Neural progenitor cell (in vitro differentiated cells): ENCODE results near the gene CCDC134.

ENCODE experiments used
- EZH2 ChIP-seq: fragments of 200-600 bp; sonication (generic); IDR thresholded peaks from 2 replicates; pipeline ENCODE4 v1.6.1; 2017; ENCODE audit warnings: antibody characterized with exemption, mild to moderate bottlenecking, moderate library complexity
- EZH2phosphoT487 ChIP-seq: fragments of 200-600 bp; sonication (generic); IDR thresholded peaks from 2 replicates; pipeline ENCODE4 v1.6.1; 2017; ENCODE audit warnings: antibody characterized with exemption
- TF ChIP-seq, protein P1 (sequence below): fragments of 200-600 bp; sonication (generic); IDR thresholded peaks from 2 replicates; pipeline ENCODE4 v1.5.1; 2017; ENCODE audit warnings: antibody characterized with exemption, mild to moderate bottlenecking

DNA sequence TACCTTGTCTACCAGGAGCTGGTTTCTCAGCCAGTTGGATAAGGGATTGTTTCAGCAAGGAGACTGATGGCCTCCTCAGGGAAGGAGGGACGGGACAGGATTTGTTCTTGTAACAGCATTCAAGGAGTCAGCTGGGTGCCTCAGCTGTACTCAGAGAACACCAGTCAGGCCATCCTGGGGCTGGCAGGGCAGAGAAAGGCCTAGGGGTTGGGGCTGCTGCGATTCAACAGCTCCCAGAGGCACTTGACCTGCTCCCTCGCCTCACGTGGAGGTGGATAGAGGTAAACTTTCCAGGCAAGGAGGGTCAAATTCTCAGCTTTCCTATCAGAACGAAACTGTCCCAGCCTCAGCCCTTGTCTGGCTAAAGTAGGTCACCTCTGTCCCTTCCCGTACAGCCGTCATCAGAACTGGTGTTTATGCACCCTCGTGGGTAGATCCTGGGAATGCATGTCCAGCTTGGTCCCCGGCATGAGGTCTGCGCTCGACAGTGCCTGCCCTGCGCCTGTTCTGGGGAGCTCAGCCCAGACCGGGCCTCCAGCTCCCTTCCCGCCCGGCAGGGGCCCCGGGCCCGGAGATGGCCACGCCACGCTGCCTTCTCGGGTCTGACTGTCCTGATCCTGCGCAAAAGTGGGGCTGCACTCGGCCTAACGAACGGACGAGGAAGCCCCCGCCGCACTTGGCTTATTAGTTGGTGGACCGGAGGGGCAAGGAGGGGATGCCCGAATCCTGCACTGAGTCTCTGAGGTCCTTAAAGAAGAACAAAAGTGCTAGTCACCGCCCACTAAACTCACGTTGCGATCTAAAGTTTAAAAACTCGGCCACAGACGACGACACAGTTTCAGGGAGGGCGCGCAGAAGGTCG, 762 bp upstream of the CCDC134 start:
- TF ChIP-seq EZH2phosphoT487 (no peak), EZH2 (no peak)
- TF ChIP-seq, protein P1, sequence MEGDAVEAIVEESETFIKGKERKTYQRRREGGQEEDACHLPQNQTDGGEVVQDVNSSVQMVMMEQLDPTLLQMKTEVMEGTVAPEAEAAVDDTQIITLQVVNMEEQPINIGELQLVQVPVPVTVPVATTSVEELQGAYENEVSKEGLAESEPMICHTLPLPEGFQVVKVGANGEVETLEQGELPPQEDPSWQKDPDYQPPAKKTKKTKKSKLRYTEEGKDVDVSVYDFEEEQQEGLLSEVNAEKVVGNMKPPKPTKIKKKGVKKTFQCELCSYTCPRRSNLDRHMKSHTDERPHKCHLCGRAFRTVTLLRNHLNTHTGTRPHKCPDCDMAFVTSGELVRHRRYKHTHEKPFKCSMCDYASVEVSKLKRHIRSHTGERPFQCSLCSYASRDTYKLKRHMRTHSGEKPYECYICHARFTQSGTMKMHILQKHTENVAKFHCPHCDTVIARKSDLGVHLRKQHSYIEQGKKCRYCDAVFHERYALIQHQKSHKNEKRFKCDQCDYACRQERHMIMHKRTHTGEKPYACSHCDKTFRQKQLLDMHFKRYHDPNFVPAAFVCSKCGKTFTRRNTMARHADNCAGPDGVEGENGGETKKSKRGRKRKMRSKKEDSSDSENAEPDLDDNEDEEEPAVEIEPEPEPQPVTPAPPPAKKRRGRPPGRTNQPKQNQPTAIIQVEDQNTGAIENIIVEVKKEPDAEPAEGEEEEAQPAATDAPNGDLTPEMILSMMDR, result no peak
